Natural killer cell (primary cell): ENCODE data around the gene ZMYM5. TPM values are rescaled to one million over a fixed set of nuclear protein-coding genes. Genes with fewer than 3 reads are reported as not detected.

Experiments used
- ATAC-seq, 3 donors: fragments of 150-1000 bp in 2 of 3; fragments of 200-7000 bp in 1 of 3; cut with Tn5 transposase; 1 replicate in 1 of 3; 2 replicates in 2 of 3; pipeline ENCODE4 v1.10.0; 2021; ENCODE audit warnings: mild to moderate bottlenecking in 2 of 3, moderate library complexity in 2 of 3
- DNase-seq, 2 donors: peaks; one replicate each; pipeline versions ENCODE4 v3.0.0 to v3.0.0-alpha.2; 2013 to 2021; ENCODE audit warnings: mixed read lengths in 1 of 2
- H3K27ac ChIP-seq: one replicate; pipeline ENCODE4 v1.5.1; 2013; ENCODE audit warnings: mild to moderate bottlenecking, low read length
- H3K27me3 ChIP-seq: one replicate; pipeline ENCODE4 v1.6.1; 2013; ENCODE audit warnings: low read length; ENCODE audit not compliant: control insufficient read depth, insufficient read depth
- H3K36me3 ChIP-seq: one replicate; pipeline ENCODE4 v1.6.1; 2013; ENCODE audit warnings: low read length; ENCODE audit not compliant: control insufficient read depth, insufficient read depth
- H3K4me1 ChIP-seq: one replicate; pipeline ENCODE4 v1.6.1; 2013; ENCODE audit warnings: low read length; ENCODE audit not compliant: control insufficient read depth, insufficient read depth
- H3K4me3 ChIP-seq: one replicate; pipeline ENCODE4 v1.5.1; 2013; ENCODE audit warnings: low read length
- H3K9me3 ChIP-seq: one replicate; pipeline ENCODE4 v1.6.1; 2013; ENCODE audit warnings: low read length; ENCODE audit not compliant: control insufficient read depth, insufficient read depth
- H3K27ac Mint-ChIP-seq, 2 donors: one replicate each; pipeline ENCODE4 v1.8.0; 2022; ENCODE audit warnings: mild to moderate bottlenecking in 2 of 2, mixed read lengths in 2 of 2, moderate library complexity in 1 of 2
- H3K27me3 Mint-ChIP-seq, 2 donors: one replicate each; pipeline ENCODE4 v1.8.0; 2022; ENCODE audit warnings: low read depth in 2 of 2, mixed read lengths in 2 of 2
- H3K36me3 Mint-ChIP-seq: one replicate; pipeline ENCODE4 v1.8.0; 2022; ENCODE audit warnings: mixed read lengths
- H3K4me1 Mint-ChIP-seq, 2 donors: one replicate each; pipeline ENCODE4 v1.8.0; 2022; ENCODE audit warnings: mixed read lengths in 2 of 2
- H3K4me3 Mint-ChIP-seq: one replicate; pipeline ENCODE4 v1.8.0; 2022; ENCODE audit warnings: mild to moderate bottlenecking, moderate library complexity, mixed read lengths
- H3K9me3 Mint-ChIP-seq, 2 donors: one replicate each; pipeline ENCODE4 v1.8.0; 2022; ENCODE audit warnings: mixed read lengths in 2 of 2
- WGBS: methylation state at CpG from one replicate; pipeline ENCODE4 v1.1.7; 2013; ENCODE audit warnings: missing lambda C conversion rate; ENCODE audit not compliant: insufficient coverage; 5-methylcytosine and 5-hydroxymethylcytosine counted together
- intact Hi-C: fragments of 100-400 bp; cut with micrococcal nuclease; formaldehyde crosslinking; loops from one replicate; pipeline ENCODE4 v1.14.2; 2022
- total RNA-seq, 4 donors: library from RNA; stranded (reverse); fragments of 120-200 nt in 1 of 4; gene quantifications; one replicate each; pipeline versions ENCODE4 v1.2.3 to v1.2.4, GENCODE V29; 2013 to 2022
- TF ChIP-seq, protein P1 (sequence below): fragments of 200-600 bp; IDR thresholded peaks from one replicate; pipeline ENCODE4 v1.8.0; 2022; ENCODE audit warnings: antibody characterized with exemption

Gene ZMYM5
- total RNA-seq, 3 donors from 2014 or later (not counting 1 experiment from before 2014, with no cell fraction given) = 29.5 to 37.4 (median 36.0) TPM

DNA sequence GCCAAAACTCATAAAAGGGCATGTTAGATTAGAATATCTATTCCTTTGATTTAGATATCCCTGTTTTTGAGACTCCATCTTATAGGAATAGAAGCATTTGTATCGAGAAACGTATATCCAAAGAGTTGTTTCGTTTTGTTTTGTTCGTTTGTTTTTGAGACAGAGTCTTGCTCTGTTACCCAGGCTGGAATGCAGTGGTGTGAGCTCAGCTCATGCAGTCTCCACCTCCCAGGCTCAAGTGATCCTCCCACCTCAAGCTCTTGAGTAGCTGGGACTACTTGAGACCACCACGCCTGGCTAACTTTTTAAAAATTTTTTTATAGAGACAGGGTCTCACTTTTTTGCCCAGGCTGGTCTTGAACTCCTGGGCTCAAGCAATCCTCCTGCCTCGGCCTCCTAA is 26.6 kb upstream of the ZMYM5 start:
- H3K4me1 ChIP-seq = no peaks in the 10 kb centered on the region
- ATAC-seq (no peak), DNase-seq (no peak)
- no peaks in the 10 kb centered on the region for H3K36me3 ChIP-seq
- TF ChIP-seq, protein P1, sequence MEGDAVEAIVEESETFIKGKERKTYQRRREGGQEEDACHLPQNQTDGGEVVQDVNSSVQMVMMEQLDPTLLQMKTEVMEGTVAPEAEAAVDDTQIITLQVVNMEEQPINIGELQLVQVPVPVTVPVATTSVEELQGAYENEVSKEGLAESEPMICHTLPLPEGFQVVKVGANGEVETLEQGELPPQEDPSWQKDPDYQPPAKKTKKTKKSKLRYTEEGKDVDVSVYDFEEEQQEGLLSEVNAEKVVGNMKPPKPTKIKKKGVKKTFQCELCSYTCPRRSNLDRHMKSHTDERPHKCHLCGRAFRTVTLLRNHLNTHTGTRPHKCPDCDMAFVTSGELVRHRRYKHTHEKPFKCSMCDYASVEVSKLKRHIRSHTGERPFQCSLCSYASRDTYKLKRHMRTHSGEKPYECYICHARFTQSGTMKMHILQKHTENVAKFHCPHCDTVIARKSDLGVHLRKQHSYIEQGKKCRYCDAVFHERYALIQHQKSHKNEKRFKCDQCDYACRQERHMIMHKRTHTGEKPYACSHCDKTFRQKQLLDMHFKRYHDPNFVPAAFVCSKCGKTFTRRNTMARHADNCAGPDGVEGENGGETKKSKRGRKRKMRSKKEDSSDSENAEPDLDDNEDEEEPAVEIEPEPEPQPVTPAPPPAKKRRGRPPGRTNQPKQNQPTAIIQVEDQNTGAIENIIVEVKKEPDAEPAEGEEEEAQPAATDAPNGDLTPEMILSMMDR = no peak
- H3K36me3 Mint-ChIP-seq = no peaks in the 10 kb centered on the region
- no peak overlapping the region for H3K27ac ChIP-seq
- intact Hi-C loops = no loop called here
- no peak overlapping the region for H3K4me3 Mint-ChIP-seq
- H3K27me3 Mint-ChIP-seq = no peaks in the 10 kb centered on the region
- H3K27ac Mint-ChIP-seq = no peak overlapping the region
- no peak overlapping the region for H3K4me3 ChIP-seq
- H3K9me3 ChIP-seq = no peaks in the 10 kb centered on the region
- H3K27me3 ChIP-seq = no peaks in the 10 kb centered on the region
- 94% methylated on average over 6 of the region's 6 CpGs for WGBS
- H3K4me1 Mint-ChIP-seq = no peaks in the 10 kb centered on the region
- H3K9me3 Mint-ChIP-seq = no peaks in the 10 kb centered on the region

DNA sequence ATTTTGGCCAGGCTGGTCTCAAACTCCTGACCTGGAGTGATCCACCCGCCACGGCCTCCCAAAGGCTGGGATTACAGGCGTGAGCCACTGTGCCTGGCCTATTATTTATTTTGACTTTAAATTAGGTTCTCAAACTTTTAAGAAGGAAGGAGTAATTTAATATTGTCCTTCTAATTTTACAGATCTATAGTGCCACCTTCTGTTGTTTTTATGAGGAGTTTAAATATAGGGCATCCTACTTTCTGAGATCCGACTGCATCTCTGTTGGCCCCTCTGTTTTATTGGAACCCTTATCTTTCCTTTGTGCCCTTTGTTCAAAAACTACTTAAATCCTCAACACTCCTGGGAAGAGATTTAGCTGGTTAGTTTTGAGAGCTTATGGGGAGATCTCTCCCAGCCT is 25.4 kb upstream of the ZMYM5 start:
- Mint-ChIP-seq H3K4me3 (no peak overlapping the region), H3K9me3 (no peaks in the 10 kb centered on the region), H3K27me3 (no peaks in the 10 kb centered on the region), H3K4me1 (no peaks in the 10 kb centered on the region), H3K36me3 (no peaks in the 10 kb centered on the region), H3K27ac (no peak overlapping the region)
- Histone ChIP-seq H3K27me3 (no peaks in the 10 kb centered on the region), H3K36me3 (no peaks in the 10 kb centered on the region), H3K4me3 (no peak overlapping the region), H3K4me1 (no peaks in the 10 kb centered on the region), H3K9me3 (no peaks in the 10 kb centered on the region), H3K27ac (no peak overlapping the region)
- peak in 1 of 2 donors; percentile 37 for DNase-seq
- intact Hi-C loops = no loop called here
- 81% methylated on average over 3 of the region's 4 CpGs for WGBS
- no peak for ATAC-seq
- TF ChIP-seq, protein P1 = no peak

DNA sequence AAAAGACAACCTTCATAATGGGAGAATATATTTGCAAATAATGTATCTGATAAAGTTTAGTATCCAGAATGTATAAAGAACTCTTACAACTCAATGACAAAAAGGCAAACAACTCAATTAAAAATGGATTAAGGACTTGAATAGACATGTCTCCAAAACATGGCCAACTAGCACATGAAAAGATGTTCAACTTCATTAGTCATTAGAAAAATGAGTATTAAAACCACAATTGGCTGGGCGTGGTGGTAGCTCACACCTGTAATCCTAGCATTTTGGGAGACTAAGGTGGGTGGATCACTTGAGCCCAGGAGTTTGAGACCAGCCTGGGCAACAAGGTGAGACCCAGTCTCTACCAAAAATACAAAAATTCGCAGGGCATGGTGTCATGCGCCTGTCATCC is 18.8 kb upstream of the ZMYM5 start:
- no peak for DNase-seq
- 98% methylated on average over 3 of the region's 3 CpGs for WGBS
- Mint-ChIP-seq H3K9me3 (no peaks in the 10 kb centered on the region), H3K36me3 (no peaks in the 10 kb centered on the region), H3K4me1 (no peaks in the 10 kb centered on the region), H3K4me3 (no peak overlapping the region), H3K27ac (no peak overlapping the region), H3K27me3 (peaks cover 0 to 8% of the 10 kb centered on the region in 2 donors)
- H3K4me3 ChIP-seq = no peak overlapping the region
- intact Hi-C loops = no loop called here
- no peaks in the 10 kb centered on the region for H3K27me3 ChIP-seq
- H3K36me3 ChIP-seq = no peaks in the 10 kb centered on the region
- TF ChIP-seq, protein P1 = no peak
- no peak overlapping the region for H3K27ac ChIP-seq
- no peaks in the 10 kb centered on the region for H3K4me1 ChIP-seq
- no peak for ATAC-seq
- H3K9me3 ChIP-seq = no peaks in the 10 kb centered on the region

DNA sequence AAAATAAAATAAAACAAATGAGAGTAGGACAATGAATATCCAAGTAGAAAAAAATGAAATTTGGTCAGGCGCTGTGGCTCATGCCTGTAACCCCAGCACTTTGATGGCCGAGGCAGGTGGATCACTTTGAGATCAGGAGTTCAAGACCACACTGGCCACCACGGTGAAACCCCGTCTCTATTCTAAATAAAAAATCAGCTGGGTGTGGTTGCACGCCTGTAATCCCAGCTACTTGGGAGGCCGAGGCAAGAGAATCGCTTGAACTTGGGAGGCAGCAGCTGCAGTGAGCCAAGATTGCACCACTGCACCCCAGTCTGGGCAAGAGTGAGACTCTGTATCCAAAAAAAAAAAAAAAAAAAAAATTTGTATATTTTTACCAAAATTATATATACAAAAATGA is 18.2 kb upstream of the ZMYM5 start:
- no peak for ATAC-seq
- no peaks in the 10 kb centered on the region for H3K9me3 Mint-ChIP-seq
- H3K27me3 Mint-ChIP-seq = peaks cover 0 to 8% of the 10 kb centered on the region in 2 donors
- intact Hi-C loops = no loop called here
- no peaks in the 10 kb centered on the region for H3K27me3 ChIP-seq
- H3K27ac ChIP-seq = no peak overlapping the region
- H3K27ac Mint-ChIP-seq = no peak overlapping the region
- no peaks in the 10 kb centered on the region for H3K36me3 ChIP-seq
- no peaks in the 10 kb centered on the region for H3K4me1 ChIP-seq
- TF ChIP-seq, protein P1 = no peak
- no peaks in the 10 kb centered on the region for H3K9me3 ChIP-seq
- H3K4me3 Mint-ChIP-seq = no peak overlapping the region
- no peak for DNase-seq
- no peak overlapping the region for H3K4me3 ChIP-seq
- no peaks in the 10 kb centered on the region for H3K36me3 Mint-ChIP-seq
- WGBS = 84% methylated on average over 7 of the region's 7 CpGs
- no peaks in the 10 kb centered on the region for H3K4me1 Mint-ChIP-seq
